Right cardiac atrium (tissue), 5 donors: ENCODE results near the gene FAM120B. TPM values are rescaled to one million over a fixed set of nuclear protein-coding genes. Genes with fewer than 3 reads are reported as not detected.

ENCODE experiments used
- ATAC-seq, 2 donors: fragments of 200-7000 bp; cut with Tn5 transposase; one replicate each; pipeline versions ENCODE4 v1.8.0 to v1.9.1; 2020; ENCODE audit warnings: moderate library complexity in 2 of 2, mild to moderate bottlenecking in 1 of 2
- DNase-seq, 3 donors: peaks; one replicate each; pipeline ENCODE4 v3.0.0-alpha.2; 2020
- H3K27ac ChIP-seq: one replicate; pipeline ENCODE4 v1.5.1; 2013; ENCODE audit warnings: mild to moderate bottlenecking, low read length, control low read depth, moderate library complexity
- H3K27me3 ChIP-seq: one replicate; pipeline ENCODE4 v1.6.1; 2013; ENCODE audit not compliant: control insufficient read depth, insufficient read depth
- H3K4me1 ChIP-seq: one replicate; pipeline ENCODE4 v1.6.1; 2013; ENCODE audit warnings: low read length; ENCODE audit not compliant: control insufficient read depth, insufficient read depth
- H3K4me3 ChIP-seq: one replicate; pipeline ENCODE4 v1.5.1; 2013; ENCODE audit warnings: low read length, control low read depth
- H3K9me3 ChIP-seq: one replicate; pipeline ENCODE4 v1.6.1; 2013; ENCODE audit warnings: low read length; ENCODE audit not compliant: control insufficient read depth
- WGBS: extraction: QIAGEN DNeasy Blood & Tissue Kit; methylation state at CpG from one replicate; pipeline ENCODE4 v1.1.7; 2013; 5-methylcytosine and 5-hydroxymethylcytosine counted together
- intact Hi-C, 4 donors: fragments of 100-400 bp; cut with DNase I; formaldehyde crosslinking; loops; one replicate each; pipeline versions ENCODE4 v1.11.0 to v1.14.0; 2022 to 2023
- polyA plus RNA-seq: library from polyadenylated mRNA; stranded (reverse); fragments of 200-250 nt; gene quantifications from one replicate; pipeline ENCODE4 v1.2.3, GENCODE V29; 2013
- total RNA-seq, 4 donors: library from RNA; stranded (reverse); fragmentation: NEBNext Ultra II Directional; extraction: Animal tissue kit (Norgen Biotek cat#: 25700); gene quantifications; one replicate each; pipeline ENCODE4 v1.2.1, GENCODE V29; 2021
- donor health status: healthy with polysubstance abuse.
- donor health status: DM: no; HTN: yes; CAD: no.
- donor health status: DM: no; HTN: no; CAD: no.
- donor health status: DM: no; HTN: yes; CAD: no; lungs with severe emphysema.
- donor health status: DM: yes; HTN: yes; CAD: no.

FAM120B gene
- total and polyA plus RNA-seq, 5 donors: 10.7 to 31.9 (median 28.9) TPM

DNA sequence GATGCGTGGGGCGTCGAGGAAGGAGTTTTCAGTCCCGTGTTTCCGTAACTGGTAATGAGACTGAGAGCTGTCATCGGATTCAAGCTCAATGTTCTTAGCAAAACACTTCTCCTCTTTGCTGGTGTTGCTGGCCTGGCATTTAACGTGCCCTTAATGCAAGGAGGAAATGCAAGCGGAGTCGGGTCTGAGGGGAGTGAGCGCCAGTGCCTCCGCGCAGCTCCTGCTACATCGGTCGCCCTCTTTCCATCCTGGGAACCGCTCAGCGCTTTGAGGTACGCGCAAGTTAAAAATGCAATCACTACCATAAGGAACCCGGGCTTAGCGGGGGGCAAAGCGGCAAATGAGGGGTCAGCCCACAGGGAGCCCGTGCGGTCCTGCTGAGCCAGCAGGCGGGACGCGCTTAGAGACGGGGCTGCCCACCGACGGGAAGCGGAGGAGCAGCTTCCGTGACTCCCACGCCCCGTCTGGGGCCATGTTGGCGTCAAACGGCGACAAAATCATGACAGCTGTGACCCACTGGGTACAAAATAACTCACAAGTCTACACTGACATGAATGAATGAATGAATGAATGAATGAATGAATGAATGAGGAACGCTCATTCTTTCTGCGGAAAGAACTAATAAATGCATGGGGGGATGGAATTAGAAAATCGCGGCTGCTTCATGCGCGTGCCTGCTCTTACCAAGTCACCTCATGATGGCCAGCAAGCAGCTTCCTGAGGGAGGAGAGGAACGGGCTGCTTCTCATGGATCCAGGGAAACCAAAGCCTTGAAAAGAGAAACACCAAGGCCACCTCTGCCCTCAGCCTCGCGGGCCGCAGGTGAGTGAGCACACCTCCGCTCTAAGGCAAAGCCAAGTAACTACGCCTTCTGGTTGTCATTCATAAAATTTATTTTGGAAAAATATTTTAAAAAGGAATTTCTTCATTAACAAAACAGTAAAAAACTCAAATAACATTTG, 24.9 kb upstream of the FAM120B start:
- intact Hi-C loops: loop anchor here in 2 of 4 donors (10.0 kb wide), 2 partner anchors 107 to 237 kb away; no protein-coding TSS in a partner anchor
- 87% methylated on average over 48 of the region's 48 CpGs for WGBS
- peaks cover 5% of the 10 kb centered on the region for H3K4me1 ChIP-seq

DNA sequence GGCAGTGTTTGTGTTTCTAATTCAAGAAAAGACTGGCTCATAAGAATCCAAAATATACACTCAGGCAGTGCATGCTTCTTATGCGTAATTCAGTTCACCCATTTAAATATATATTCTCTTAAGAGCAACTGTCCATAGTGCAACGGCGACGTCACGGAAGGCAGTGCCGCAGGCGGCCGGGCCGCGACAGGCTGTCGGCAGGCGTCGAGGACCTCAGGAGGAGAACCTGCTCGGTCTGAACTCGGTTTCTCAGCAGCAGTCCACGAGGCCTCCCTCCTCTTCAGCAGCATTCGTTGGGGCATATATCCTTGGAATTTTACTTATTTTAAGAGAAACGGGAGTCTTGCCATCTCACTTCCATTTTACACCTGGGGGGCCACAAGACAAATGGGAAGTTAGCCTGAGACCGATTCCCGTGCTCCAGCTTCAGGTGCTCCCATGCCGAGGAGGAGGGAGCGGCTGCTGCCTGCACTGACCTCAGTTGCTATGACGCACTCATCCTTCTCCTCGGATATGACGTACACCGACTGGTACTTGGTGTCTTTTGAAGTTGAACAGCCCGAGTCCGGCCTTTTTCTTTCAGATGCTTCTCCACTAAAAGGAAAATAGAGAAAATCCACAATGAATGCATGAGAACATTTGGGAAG, 23.9 kb upstream of the FAM120B start:
- no peak for ATAC-seq
- H3K4me3 ChIP-seq: no peak overlapping the region
- intact Hi-C loops: loop anchor here in 2 of 4 donors (10.0 kb wide), 2 partner anchors 108 to 238 kb away; no protein-coding TSS in a partner anchor
- H3K27me3 ChIP-seq: no peaks in the 10 kb centered on the region
- peaks cover 8% of the 10 kb centered on the region for H3K4me1 ChIP-seq
- H3K9me3 ChIP-seq: no peaks in the 10 kb centered on the region
- 94% methylated on average over 28 of the region's 28 CpGs for WGBS
- no peak overlapping the region for H3K27ac ChIP-seq
- no peak for DNase-seq

More for the DNA sequence above, 24.9 kb upstream of the FAM120B start:
- DNase-seq (no peak), ATAC-seq (no peak)
- H3K27ac ChIP-seq: no peak overlapping the region
- no peak overlapping the region for H3K4me3 ChIP-seq
- H3K27me3 ChIP-seq: no peaks in the 10 kb centered on the region
- no peaks in the 10 kb centered on the region for H3K9me3 ChIP-seq

DNA sequence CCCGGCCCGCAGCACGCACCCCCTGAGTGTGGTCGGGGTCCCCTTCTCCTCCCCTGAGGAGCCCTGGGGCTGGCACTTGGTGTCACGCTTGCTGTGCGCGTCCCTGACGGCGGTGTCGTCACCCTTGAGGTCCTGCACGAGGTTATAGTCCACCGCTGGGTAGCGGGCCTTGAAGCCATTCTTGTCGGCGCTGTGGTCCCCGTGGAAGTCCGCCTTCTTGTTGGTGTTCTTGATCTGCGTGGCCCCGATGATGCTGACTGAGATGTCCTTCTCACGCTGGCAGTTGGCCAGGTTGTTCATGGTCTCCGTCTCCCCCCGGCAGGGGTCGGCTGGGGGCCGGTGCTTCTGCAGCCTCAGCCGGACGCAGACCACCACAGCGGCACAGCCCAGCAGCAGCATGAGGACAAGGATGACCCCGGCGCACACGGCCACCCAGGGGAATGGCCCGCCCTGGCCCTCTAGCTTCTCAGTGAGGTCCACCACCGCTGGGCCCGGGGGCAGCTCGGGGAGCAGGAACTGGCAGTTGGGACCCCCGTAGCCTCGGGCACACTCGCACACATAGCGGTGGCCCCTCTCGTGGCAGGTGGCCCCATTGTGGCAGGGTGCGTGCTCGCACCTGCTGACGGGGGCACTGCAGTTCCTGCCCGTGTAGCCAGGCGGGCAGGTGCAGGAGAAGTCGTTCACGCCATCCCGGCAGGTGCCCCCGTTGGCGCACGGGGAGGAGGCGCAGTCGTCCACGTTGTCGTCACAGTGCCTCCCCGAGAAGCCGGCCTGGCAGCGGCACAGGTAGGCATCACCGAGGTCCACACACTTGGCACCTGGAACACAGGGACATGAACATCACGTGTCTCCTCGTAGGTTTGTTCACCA, 23.1 kb upstream of the FAM120B start:
- no peaks in the 10 kb centered on the region for H3K9me3 ChIP-seq
- intact Hi-C loops: loop anchor here in 2 of 4 donors (10.0 kb wide), 2 partner anchors 109 to 239 kb away; no protein-coding TSS in a partner anchor
- DNase-seq (peak in 1 of 3 donors; percentile 58), ATAC-seq (no peak)
- H3K4me1 ChIP-seq: peaks cover 13% of the 10 kb centered on the region
- no peak overlapping the region for H3K27ac ChIP-seq
- H3K4me3 ChIP-seq: no peak overlapping the region
- H3K27me3 ChIP-seq: no peaks in the 10 kb centered on the region
- 95% methylated on average over 60 of the region's 60 CpGs for WGBS

DNA sequence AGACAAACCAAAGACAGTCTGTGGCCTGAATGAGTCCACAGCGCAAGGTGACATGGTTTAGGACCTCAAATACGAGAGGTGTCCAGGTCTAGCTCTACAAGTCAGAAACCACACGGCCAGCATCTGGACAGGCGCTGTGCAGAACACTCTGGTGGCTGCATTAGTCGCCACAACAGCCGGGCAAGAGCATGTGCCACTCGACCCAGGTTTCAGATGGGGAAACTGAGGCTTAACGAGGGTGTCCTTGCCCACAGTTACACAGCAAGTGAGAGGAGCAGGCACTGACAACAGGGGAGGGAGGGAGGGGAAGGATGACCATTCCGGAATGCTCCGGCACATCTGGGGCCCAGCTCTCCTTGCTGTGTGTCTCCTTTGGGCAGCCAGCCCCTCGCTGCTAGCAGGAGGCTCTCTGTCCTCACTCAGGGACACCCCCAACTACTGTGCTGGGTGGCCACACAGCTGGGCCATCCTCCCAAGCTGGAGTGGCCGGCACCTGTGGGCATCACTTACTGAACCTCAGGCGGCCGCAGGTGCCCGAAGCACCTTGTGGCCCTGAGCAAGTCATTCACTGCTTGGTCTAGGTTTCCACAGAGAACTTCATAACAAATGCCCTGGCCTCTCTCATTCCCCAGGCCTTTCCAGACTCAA, 22.3 kb upstream of the FAM120B start:
- H3K4me1 ChIP-seq: peaks cover 15% of the 10 kb centered on the region
- intact Hi-C loops: loop anchor here in 2 of 4 donors (10.0 kb wide), 2 partner anchors 109 to 239 kb away; no protein-coding TSS in a partner anchor
- DNase-seq (no peak), ATAC-seq (no peak)
- H3K9me3 ChIP-seq: no peaks in the 10 kb centered on the region
- H3K27ac ChIP-seq: no peak overlapping the region
- H3K4me3 ChIP-seq: no peak overlapping the region
- WGBS: 93% methylated on average over 15 of the region's 15 CpGs
- H3K27me3 ChIP-seq: no peaks in the 10 kb centered on the region

DNA sequence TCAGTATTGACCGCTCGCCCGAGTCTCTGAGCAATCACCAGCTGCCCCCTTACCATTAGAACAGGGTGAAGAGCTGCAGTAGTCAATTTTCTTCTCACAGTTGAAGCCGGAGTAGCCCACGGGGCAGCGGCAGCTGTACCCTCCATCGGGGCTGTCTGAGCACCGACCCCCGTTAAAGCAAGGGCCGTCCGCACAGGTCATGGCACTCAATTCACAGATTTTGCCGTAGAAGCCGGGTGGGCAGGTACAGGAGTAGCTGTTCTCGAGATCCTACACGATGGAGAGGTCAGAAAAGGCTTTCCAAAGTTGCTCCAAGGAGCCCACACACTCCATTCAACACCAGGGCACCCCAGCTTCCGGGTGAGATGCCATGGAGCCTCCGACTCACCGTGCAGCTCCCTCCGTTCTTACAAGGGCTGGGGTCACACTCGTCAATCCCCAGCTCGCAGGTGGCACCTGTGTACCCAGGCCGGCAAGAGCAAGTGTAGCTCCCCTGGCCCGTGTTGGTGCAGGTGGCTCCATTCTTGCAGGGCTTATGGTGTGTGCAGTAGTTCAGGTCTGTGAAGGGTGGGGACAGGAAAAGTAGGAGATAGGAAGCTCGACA, 21.6 kb upstream of the FAM120B start:
- DNase-seq (no peak), ATAC-seq (no peak)
- intact Hi-C loops: loop anchor here in 2 of 4 donors (10.0 kb wide), 2 partner anchors 110 to 240 kb away; no protein-coding TSS in a partner anchor
- no peak overlapping the region for H3K4me3 ChIP-seq
- H3K9me3 ChIP-seq: no peaks in the 10 kb centered on the region
- H3K4me1 ChIP-seq: peaks cover 15% of the 10 kb centered on the region
- H3K27ac ChIP-seq: no peak overlapping the region
- 93% methylated on average over 24 of the region's 24 CpGs for WGBS
- no peaks in the 10 kb centered on the region for H3K27me3 ChIP-seq

DNA sequence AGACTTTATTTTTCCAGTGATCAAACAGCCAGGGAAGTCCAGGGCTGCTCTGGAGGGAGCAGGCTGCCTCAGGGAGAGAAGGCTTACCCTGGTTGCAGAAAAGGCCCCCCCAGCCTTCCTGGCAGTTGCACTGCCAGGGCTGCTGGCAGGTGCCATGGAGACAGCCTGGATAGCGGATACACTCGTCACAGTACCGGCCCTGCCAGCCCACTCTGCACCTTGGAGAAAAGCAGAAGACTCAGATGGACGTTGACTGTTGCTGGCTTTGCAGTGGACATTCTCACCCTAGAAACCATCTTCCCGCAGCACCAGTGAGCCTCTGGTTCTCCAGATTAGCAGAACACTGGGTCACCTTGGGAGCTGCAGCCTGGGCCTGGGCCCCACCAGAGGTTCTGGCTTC, 21.1 kb upstream of the FAM120B start:
- no peaks in the 10 kb centered on the region for H3K27me3 ChIP-seq
- H3K4me1 ChIP-seq: peaks cover 15% of the 10 kb centered on the region
- WGBS: 56% methylated on average over 5 of the region's 5 CpGs
- no peak for ATAC-seq
- no peak for DNase-seq
- peak overlapping the region; percentile 20 for H3K27ac ChIP-seq
- H3K9me3 ChIP-seq: no peaks in the 10 kb centered on the region
- no peak overlapping the region for H3K4me3 ChIP-seq
- intact Hi-C loops: loop anchor here in 2 of 4 donors (10.0 kb wide), 2 partner anchors 111 to 241 kb away; no protein-coding TSS in a partner anchor

DNA sequence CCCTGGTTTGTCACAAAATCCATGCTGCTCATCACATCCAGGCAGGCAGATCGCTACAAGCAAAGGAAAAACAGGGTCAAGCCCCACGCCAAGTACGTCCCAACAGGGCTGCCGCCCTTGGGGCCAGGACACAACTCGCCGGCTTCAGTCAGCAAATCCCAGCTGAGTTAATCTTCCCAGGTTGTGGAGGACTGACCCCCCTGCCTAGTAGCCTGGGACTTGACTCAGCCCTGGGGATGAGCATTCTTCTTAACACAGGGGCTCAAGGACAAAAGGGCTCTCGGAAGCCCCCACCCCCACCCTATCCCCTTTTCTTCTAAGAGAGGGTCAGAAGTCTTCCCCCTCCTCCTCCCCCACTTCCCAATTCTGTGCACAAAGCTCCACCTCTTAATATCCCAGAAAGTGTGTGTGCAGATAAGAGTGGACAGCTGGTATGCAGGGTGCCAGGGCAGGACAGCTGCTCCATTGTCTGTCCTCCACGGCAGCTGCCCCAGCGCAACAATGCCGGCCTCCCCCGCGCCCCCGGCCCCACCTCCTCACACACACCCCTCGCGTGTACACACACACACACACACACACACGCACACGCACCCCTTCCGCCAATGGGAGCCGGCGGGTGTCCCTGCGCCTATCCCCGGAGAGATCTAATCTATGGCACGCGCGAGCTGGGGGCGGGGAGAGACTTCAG, 20.2 kb upstream of the FAM120B start:
- ATAC-seq (peak; percentile 9 to 30), DNase-seq (peak; percentile 61 to 88 (median 85))
- WGBS: 21% methylated on average over 26 of the region's 26 CpGs
- no peaks in the 10 kb centered on the region for H3K9me3 ChIP-seq
- H3K27me3 ChIP-seq: no peaks in the 10 kb centered on the region
- H3K27ac ChIP-seq: peak overlapping the region; percentile 73
- intact Hi-C loops: loop anchor here in 2 of 4 donors (10.0 kb wide), 2 partner anchors 112 to 242 kb away; no protein-coding TSS in a partner anchor
- peaks cover 15% of the 10 kb centered on the region for H3K4me1 ChIP-seq
- H3K4me3 ChIP-seq: no peak overlapping the region

DNA sequence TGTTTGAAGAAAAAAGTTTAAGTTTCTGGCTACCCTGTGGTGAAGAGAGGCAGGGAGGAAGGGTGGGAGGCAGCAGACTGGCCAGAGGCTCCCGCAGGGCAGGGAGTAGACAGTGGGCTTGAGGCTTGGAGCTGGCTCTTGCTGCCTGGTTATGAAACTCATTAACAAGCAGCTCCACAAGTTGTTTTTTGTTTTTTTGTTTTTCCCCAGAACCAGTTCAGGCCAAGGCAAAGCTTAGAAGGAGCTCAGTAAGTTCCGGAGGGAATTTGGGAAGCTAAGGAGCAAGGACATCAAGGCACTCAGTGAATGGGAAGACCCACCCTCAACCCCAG, 19.7 kb upstream of the FAM120B start:
- DNase-seq (no peak), ATAC-seq (peak; percentile 6 to 15)
- H3K27ac ChIP-seq: peak overlapping the region; percentile 62
- no peak overlapping the region for H3K4me3 ChIP-seq
- H3K27me3 ChIP-seq: no peaks in the 10 kb centered on the region
- 31% methylated on average over 2 of the region's 2 CpGs for WGBS
- intact Hi-C loops: loop anchor here in 2 of 4 donors (10.0 kb wide), 2 partner anchors 112 to 242 kb away; no protein-coding TSS in a partner anchor
- peaks cover 18% of the 10 kb centered on the region for H3K4me1 ChIP-seq
- H3K9me3 ChIP-seq: no peaks in the 10 kb centered on the region

DNA sequence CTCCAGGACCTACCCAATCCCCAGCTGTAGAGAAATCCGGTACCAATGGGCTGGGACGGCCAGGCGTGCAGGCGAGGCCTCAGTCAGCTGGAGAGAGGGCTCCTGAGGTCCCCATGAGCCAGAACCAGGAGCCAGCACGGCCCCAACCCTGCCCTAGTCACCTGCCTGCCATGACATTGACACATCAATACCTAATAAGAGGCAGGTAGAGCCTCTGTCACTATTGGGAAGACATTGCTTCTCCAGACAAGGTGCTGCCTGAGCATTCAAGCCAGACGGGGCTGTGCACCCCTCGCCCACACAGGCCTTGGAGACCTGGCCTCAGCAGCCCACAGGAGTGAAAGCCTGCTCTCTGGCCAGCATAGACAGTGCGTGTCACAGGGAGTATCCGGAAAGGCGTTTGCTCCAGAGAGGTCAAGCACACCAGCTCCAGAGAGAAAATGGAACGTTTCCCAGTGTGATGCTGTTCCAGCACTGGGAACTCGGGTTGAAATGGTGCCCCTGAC, 19.1 kb upstream of the FAM120B start:
- peaks cover 18% of the 10 kb centered on the region for H3K4me1 ChIP-seq
- intact Hi-C loops: loop anchor here in 2 of 4 donors (10.0 kb wide), 2 partner anchors 113 to 243 kb away; no protein-coding TSS in a partner anchor
- H3K9me3 ChIP-seq: no peaks in the 10 kb centered on the region
- WGBS: 41% methylated on average over 12 of the region's 12 CpGs
- peak overlapping the region; percentile 62 for H3K27ac ChIP-seq
- H3K4me3 ChIP-seq: no peak overlapping the region
- DNase-seq (peak in 2 of 3 donors; percentile 67 to 72), ATAC-seq (peak; percentile 22 to 63)
- H3K27me3 ChIP-seq: no peaks in the 10 kb centered on the region
